Liver (tissue), 9 donors: ENCODE results near the gene PTPRN2. TPM values are rescaled to one million over a fixed set of nuclear protein-coding genes. Genes with fewer than 3 reads are reported as not detected.
"Not testable (repeated sequence)": the region's sequence is repeated elsewhere in the genome, so short reads cannot be mapped to it uniquely, and the experiment has no call there.

Source experiments
- DNase-seq: peaks from one replicate; pipeline ENCODE4 v3.0.0-alpha.2; 2017; ENCODE audit warnings: low spot score
- H3K27ac ChIP-seq, 2 donors: one replicate each; pipeline ENCODE4 v1.7.0; 2013; ENCODE audit warnings: inconsistent platforms in 2 of 2, low read length in 2 of 2, control low read depth in 1 of 2, low read depth in 1 of 2, mild to moderate bottlenecking in 1 of 2
- H3K27me3 ChIP-seq, 4 donors: one replicate each; pipeline versions ENCODE4 v1.6.1 to v1.7.0; 2013; ENCODE audit warnings: low read length in 3 of 4, inconsistent platforms in 1 of 4, mild to moderate bottlenecking in 1 of 4, moderate library complexity in 1 of 4; ENCODE audit not compliant: control insufficient read depth in 4 of 4, insufficient read depth in 4 of 4
- H3K36me3 ChIP-seq, 4 donors: one replicate each; pipeline versions ENCODE4 v1.6.1 to v1.7.0; 2013; ENCODE audit warnings: low read length in 3 of 4, mild to moderate bottlenecking in 3 of 4, low read depth in 1 of 4, moderate library complexity in 1 of 4; ENCODE audit not compliant: control insufficient read depth in 4 of 4, insufficient read depth in 3 of 4
- H3K4me1 ChIP-seq, 4 donors: one replicate each; pipeline versions ENCODE4 v1.6.1 to v1.7.0; 2013; ENCODE audit warnings: low read length in 3 of 4, mild to moderate bottlenecking in 3 of 4, moderate library complexity in 1 of 4; ENCODE audit not compliant: control insufficient read depth in 4 of 4, insufficient read depth in 4 of 4
- H3K4me3 ChIP-seq, 3 donors: one replicate each; pipeline versions ENCODE4 v1.6.1 to v1.7.0; 2013; ENCODE audit warnings: low read length in 3 of 3, control low read depth in 1 of 3, low read depth in 1 of 3, mild to moderate bottlenecking in 1 of 3
- H3K9ac ChIP-seq, 2 donors: one replicate each; pipeline ENCODE4 v1.7.0; 2013; ENCODE audit warnings: low read length in 2 of 2, mild to moderate bottlenecking in 2 of 2, moderate library complexity in 2 of 2, control low read depth in 1 of 2, low read depth in 1 of 2
- H3K9me3 ChIP-seq, 4 donors: one replicate each; pipeline versions ENCODE4 v1.6.1 to v1.7.0; 2013; ENCODE audit warnings: low read length in 3 of 4; ENCODE audit not compliant: control insufficient read depth in 4 of 4
- EGR1 ChIP-seq, 2 donors: IDR thresholded peaks; 2 replicates each; pipeline ENCODE4 v1.6.1; 2016 to 2018; ENCODE audit warnings: antibody characterized with exemption in 2 of 2, low read depth in 2 of 2
- FOXA2 ChIP-seq: IDR thresholded peaks from 2 replicates; pipeline ENCODE4 v1.6.1; 2016; ENCODE audit warnings: antibody characterized with exemption
- GABPA ChIP-seq, 2 donors: IDR thresholded peaks in 1 of 2; conservative IDR thresholded peaks in 1 of 2; 2 replicates each; pipeline ENCODE4 v1.6.1; 2016; ENCODE audit warnings: antibody characterized with exemption in 2 of 2, mild to moderate bottlenecking in 1 of 2, moderate library complexity in 1 of 2
- HNF4A ChIP-seq, 2 donors: conservative IDR thresholded peaks; 2 replicates each; pipeline ENCODE4 v1.6.1; 2016; ENCODE audit warnings: antibody characterized with exemption in 2 of 2, mild to moderate bottlenecking in 2 of 2
- HNF4G ChIP-seq: IDR thresholded peaks from 2 replicates; pipeline ENCODE4 v1.6.1; 2016; ENCODE audit warnings: antibody characterized with exemption
- JUND ChIP-seq, 2 donors: IDR thresholded peaks; 2 replicates each; pipeline ENCODE4 v1.6.1; 2016; ENCODE audit warnings: antibody characterized with exemption in 2 of 2
- NR2F2 ChIP-seq: IDR thresholded peaks from 2 replicates; pipeline ENCODE4 v1.6.1; 2016; ENCODE audit warnings: antibody characterized with exemption
- RAD21 ChIP-seq, 2 donors: IDR thresholded peaks; 2 replicates each; pipeline ENCODE4 v1.6.1; 2016; ENCODE audit warnings: antibody characterized with exemption in 2 of 2, mild to moderate bottlenecking in 2 of 2
- SP1 ChIP-seq: IDR thresholded peaks from 2 replicates; pipeline ENCODE4 v1.6.1; 2018; ENCODE audit warnings: antibody characterized with exemption, mild to moderate bottlenecking
- TAF1 ChIP-seq: conservative IDR thresholded peaks from 2 replicates; pipeline ENCODE4 v1.6.1; 2016; ENCODE audit warnings: antibody characterized with exemption, mild to moderate bottlenecking
- YY1 ChIP-seq: IDR thresholded peaks from 2 replicates; pipeline ENCODE4 v1.6.1; 2016; ENCODE audit warnings: antibody characterized with exemption, mild to moderate bottlenecking
- WGBS: extraction: QIAGEN DNeasy Blood & Tissue Kit; methylation state at CpG from one replicate; pipeline ENCODE4 v1.1.7; 2013; 5-methylcytosine and 5-hydroxymethylcytosine counted together
- polyA plus RNA-seq, 2 donors: library from polyadenylated mRNA; stranded (reverse) in 1 of 2; unstranded in 1 of 2; fragments of 200-250 nt in 1 of 2; fragments of >200 nt in 1 of 2; fragmentation: Nextera tagmentation in 1 of 2; extraction: Ambion mirVana in 1 of 2; gene quantifications; one replicate each; pipeline versions ENCODE4 v1.2.1 to v1.2.3, GENCODE V29; 2013 to 2015
- total RNA-seq, 2 donors: library from RNA; depleted of rRNA; stranded (reverse); fragments of >200 nt; gene quantifications; one replicate each; pipeline ENCODE4 v1.2.3, GENCODE V29; 2014
- TF ChIP-seq, protein P1 (sequence below): IDR thresholded peaks from 2 replicates; pipeline ENCODE4 v1.6.1; 2016; ENCODE audit warnings: antibody characterized with exemption
- TF ChIP-seq, protein P2 (sequence below): IDR thresholded peaks from 2 replicates; pipeline ENCODE4 v1.6.1; 2016; ENCODE audit warnings: antibody characterized with exemption, mild to moderate bottlenecking
- TF ChIP-seq, protein P3 (sequence below): IDR thresholded peaks from 2 replicates; pipeline ENCODE4 v1.6.1; 2016; ENCODE audit warnings: antibody characterized with exemption
- donor health status: healthy.
- donor health status: healthy.
- donor health status: healthy.
- donor health status: healthy.
- donor health status: healthy.

The PTPRN2 gene
- total and polyA plus RNA-seq, 4 donors, result 0.75 to 1.9 (median 1.1) TPM

DNA sequence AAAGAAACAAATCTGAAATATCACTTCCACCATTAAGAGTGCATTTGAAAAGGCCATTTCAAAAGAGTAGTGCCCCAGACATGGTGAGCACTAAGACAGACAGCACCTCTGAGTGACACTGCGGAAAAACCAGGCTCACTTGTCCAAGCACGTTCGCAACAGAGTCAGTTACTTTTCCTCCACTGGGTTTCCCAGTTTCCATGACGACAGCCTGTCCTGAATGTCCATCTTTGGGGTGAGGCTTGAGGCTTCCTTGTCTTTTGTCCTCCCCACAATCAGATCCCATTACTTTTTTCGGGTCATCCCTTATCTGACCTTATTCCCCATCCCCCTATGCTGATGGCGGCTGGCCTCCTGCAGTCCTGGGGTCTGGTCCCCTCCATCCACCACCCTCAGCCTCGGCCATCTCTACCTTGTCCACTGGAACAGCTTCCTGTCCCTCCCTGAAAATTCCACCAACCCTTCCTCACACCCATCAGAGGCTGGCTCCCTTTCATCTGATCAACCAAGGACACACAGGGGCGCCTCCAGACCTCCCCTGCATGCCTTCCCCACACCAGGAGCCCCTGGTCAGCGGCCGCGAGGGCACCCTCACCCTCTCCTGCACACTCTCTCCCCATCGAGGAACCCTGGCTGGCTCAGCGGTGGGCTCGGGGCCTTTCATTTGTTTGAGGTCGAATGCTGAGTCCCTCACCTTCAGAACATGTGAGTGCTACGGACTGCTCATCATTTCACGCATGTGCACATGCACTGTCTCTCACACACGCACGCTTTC lies 887.2 kb downstream of the PTPRN2 start:
- Histone ChIP-seq H3K27ac (no peak overlapping the region), H3K4me1 (no peaks in the 10 kb centered on the region), H3K9me3 (no peaks in the 10 kb centered on the region), H3K9ac (no peak overlapping the region), H3K36me3 (no peaks in the 10 kb centered on the region), H3K4me3 (no peak overlapping the region), H3K27me3 (peaks cover 0 to 4% (median under 1%) of the 10 kb centered on the region in 4 donors)
- TF ChIP-seq EGR1 (IDR thresholded peaks at IDR 0.05; ENCODE audit: low read depth in 2 of 2) (no peak), GABPA (IDR thresholded peaks at IDR 0.05 in 1 of 2, conservative IDR thresholded peaks at IDR 0.05 in 1 of 2) (no peak), HNF4G (no peak), SP1 (no peak), RAD21 (IDR thresholded peaks at IDR 0.05) (no peak), JUND (IDR thresholded peaks at IDR 0.05) (no peak), HNF4A (conservative IDR thresholded peaks at IDR 0.05) (no peak), NR2F2 (no peak), YY1 (no peak), TAF1 (no peak), FOXA2 (no peak)
- TF ChIP-seq, protein P1, sequence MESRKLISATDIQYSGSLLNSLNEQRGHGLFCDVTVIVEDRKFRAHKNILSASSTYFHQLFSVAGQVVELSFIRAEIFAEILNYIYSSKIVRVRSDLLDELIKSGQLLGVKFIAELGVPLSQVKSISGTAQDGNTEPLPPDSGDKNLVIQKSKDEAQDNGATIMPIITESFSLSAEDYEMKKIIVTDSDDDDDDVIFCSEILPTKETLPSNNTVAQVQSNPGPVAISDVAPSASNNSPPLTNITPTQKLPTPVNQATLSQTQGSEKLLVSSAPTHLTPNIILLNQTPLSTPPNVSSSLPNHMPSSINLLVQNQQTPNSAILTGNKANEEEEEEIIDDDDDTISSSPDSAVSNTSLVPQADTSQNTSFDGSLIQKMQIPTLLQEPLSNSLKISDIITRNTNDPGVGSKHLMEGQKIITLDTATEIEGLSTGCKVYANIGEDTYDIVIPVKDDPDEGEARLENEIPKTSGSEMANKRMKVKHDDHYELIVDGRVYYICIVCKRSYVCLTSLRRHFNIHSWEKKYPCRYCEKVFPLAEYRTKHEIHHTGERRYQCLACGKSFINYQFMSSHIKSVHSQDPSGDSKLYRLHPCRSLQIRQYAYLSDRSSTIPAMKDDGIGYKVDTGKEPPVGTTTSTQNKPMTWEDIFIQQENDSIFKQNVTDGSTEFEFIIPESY, result no peak
- TF ChIP-seq, protein P2, sequence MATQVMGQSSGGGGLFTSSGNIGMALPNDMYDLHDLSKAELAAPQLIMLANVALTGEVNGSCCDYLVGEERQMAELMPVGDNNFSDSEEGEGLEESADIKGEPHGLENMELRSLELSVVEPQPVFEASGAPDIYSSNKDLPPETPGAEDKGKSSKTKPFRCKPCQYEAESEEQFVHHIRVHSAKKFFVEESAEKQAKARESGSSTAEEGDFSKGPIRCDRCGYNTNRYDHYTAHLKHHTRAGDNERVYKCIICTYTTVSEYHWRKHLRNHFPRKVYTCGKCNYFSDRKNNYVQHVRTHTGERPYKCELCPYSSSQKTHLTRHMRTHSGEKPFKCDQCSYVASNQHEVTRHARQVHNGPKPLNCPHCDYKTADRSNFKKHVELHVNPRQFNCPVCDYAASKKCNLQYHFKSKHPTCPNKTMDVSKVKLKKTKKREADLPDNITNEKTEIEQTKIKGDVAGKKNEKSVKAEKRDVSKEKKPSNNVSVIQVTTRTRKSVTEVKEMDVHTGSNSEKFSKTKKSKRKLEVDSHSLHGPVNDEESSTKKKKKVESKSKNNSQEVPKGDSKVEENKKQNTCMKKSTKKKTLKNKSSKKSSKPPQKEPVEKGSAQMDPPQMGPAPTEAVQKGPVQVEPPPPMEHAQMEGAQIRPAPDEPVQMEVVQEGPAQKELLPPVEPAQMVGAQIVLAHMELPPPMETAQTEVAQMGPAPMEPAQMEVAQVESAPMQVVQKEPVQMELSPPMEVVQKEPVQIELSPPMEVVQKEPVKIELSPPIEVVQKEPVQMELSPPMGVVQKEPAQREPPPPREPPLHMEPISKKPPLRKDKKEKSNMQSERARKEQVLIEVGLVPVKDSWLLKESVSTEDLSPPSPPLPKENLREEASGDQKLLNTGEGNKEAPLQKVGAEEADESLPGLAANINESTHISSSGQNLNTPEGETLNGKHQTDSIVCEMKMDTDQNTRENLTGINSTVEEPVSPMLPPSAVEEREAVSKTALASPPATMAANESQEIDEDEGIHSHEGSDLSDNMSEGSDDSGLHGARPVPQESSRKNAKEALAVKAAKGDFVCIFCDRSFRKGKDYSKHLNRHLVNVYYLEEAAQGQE, result no peak
- TF ChIP-seq, protein P3, sequence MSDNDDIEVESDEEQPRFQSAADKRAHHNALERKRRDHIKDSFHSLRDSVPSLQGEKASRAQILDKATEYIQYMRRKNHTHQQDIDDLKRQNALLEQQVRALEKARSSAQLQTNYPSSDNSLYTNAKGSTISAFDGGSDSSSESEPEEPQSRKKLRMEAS, result no peak
- 68% methylated on average over 19 of the region's 19 CpGs for WGBS
- DNase-seq, result no peak

DNA sequence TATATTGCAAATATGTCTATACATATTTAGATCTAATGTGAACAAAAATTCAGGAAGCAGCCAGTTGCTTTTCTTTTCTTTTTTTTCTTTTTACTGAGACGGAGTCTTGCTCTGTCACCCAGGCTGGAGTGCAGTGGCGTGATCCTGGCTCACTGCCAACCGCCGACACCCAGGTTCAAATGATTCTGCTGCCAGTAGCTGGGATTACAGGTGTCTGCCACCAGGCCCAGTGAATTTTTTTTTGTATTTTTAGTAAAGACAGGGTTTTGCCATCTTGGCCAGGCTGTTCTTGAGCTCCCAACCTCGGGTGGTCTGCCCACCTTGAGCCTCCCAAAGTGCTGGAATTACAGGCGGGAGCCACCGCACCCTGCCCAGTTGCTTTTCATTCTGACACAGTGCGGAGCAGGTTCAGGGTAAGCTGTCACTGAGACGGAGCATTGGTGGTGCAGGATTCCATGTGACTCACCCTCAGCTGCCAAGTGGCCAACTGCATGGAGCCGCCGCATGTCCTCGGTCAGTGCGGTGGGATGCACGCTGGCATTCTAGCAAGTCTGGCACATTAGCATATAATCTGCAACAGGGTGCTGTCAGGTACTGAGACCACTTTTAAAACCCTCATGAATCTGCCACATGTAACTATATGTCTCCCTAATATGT lies 888.1 kb downstream of the PTPRN2 start:
- WGBS, result 77% methylated on average over 14 of the region's 14 CpGs
- Histone ChIP-seq H3K9me3 (no peaks in the 10 kb centered on the region), H3K4me1 (no peaks in the 10 kb centered on the region), H3K4me3 (no peak overlapping the region), H3K27ac (no peak overlapping the region), H3K9ac (no peak overlapping the region), H3K27me3 (peaks cover 0 to 4% (median under 1%) of the 10 kb centered on the region in 4 donors), H3K36me3 (no peaks in the 10 kb centered on the region)
- no peak for TF ChIP-seq HNF4G
- TF ChIP-seq, protein P1, result no peak
- TF ChIP-seq GABPA (IDR thresholded peaks at IDR 0.05 in 1 of 2, conservative IDR thresholded peaks at IDR 0.05 in 1 of 2), result no peak
- TF ChIP-seq JUND (IDR thresholded peaks at IDR 0.05), result no peak
- no peak for DNase-seq

DNA sequence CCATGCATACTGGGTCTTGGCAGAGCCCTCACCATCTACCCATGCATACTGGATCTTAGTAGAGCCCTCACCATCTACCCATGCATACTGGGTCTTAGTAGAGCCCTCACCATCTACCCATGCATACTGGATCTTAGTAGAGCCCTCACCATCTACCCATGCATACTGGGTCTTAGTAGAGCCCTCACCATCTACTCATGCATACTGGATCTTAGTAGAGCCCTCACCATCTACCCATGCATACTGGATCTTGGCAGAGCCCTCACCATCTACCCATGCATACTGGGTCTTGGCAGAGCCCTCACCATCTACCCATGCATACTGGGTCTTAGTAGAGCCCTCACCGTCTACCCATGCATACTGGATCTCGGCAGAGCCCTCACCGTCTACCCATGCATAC lies 890.3 kb downstream of the PTPRN2 start:
- H3K27ac ChIP-seq, H3K4me1 ChIP-seq, H3K9me3 ChIP-seq, H3K36me3 ChIP-seq, H3K4me3 ChIP-seq, DNase-seq, H3K9ac ChIP-seq: not testable (repeated sequence)
- H3K27me3 ChIP-seq, result peaks cover 0 to 14% (median 3%) of the 10 kb centered on the region in 4 donors
- 66% methylated on average over 3 of the region's 3 CpGs for WGBS

DNA sequence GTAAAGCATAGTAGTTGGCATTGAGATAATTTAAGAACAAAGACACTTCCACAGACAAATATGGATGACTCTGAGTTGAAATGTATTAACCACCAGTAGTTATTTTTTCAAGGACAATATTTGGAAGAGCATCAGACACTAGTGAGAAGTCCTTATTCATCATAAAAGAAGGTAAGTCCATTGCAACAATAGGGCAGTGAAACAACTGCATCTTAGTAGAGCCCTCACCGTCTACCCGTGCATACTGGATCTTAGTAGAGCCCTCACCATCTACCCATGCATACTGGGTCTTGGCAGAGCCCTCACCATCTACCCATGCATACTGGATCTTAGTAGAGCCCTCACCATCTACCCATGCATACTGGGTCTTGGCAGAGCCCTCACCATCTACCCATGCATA lies 892.0 kb downstream of the PTPRN2 start:
- not testable (repeated sequence) for H3K9me3 ChIP-seq, H3K36me3 ChIP-seq, DNase-seq, H3K9ac ChIP-seq, H3K27ac ChIP-seq, H3K4me1 ChIP-seq, H3K4me3 ChIP-seq
- WGBS, result 90% methylated on average over 2 of the region's 2 CpGs
- H3K27me3 ChIP-seq, result peaks cover 0 to 18% (median 3%) of the 10 kb centered on the region in 4 donors
